GM18870 (cell line): ENCODE measurements around the gene PARP3.
"Not testable (repeated sequence)": the region's sequence is repeated elsewhere in the genome, so short reads cannot be mapped to it uniquely, and the experiment has no call there.

Source experiments
- ATAC-seq: cut with Tn5 transposase; IDR thresholded peaks from one replicate; pipeline ENCODE4 v1.9.1; 2021; ENCODE audit warnings: moderate library complexity; ENCODE audit not compliant: unreplicated experiment

Gene PARP3

GRCh38 chr3:51983578-51984268 lies 41.6 kb downstream of the PARP3 start:
- no peak for ATAC-seq

- ATAC-seq: no peak
These were observed 42.1 kb downstream of the PARP3 start for GRCh38 chr3:51984269-51984647.

- ATAC-seq: no peak
These were observed 42.9 kb downstream of the PARP3 start for GRCh38 chr3:51985063-51985462.

- ATAC-seq: no peak
These were observed 44.1 kb downstream of the PARP3 start for GRCh38 chr3:51986010-51986947.

GRCh38 chr3:51987568-51987967 lies 45.4 kb downstream of the PARP3 start:
- no peak for ATAC-seq

GRCh38 chr3:51988286-51989146 lies 46.4 kb downstream of the PARP3 start:
- no peak for ATAC-seq

GRCh38 chr3:51990501-51990971 lies 48.4 kb downstream of the PARP3 start:
- not testable (repeated sequence) for ATAC-seq

- no peak for ATAC-seq
These were observed 50.0 kb downstream of the PARP3 start for GRCh38 chr3:51992017-51992682.

GRCh38 chr3:51993657-51994056 lies 51.5 kb downstream of the PARP3 start:
- ATAC-seq: not testable (repeated sequence)

GRCh38 chr3:51994530-51994929 lies 52.4 kb downstream of the PARP3 start:
- no peak for ATAC-seq

GRCh38 chr3:51995346-51996163 lies 53.4 kb downstream of the PARP3 start, which contains the start of gene RPL29:
Gene RPL29, minus strand, starts transcription at chr3:51995895. Its CDS starts 434 bp downstream, at chr3:51995461.
- peak; percentile 79 for ATAC-seq

- ATAC-seq: no peak
These were observed 55.0 kb downstream of the PARP3 start for GRCh38 chr3:51997172-51997571.

GRCh38 chr3:51997935-51998596 lies 55.9 kb downstream of the PARP3 start:
- no peak for ATAC-seq
